IPS-NIHi11 (cell line): ENCODE results near the gene DOCK1.

Experiments used
- DNase-seq: peaks from one replicate; pipeline ENCODE4 v3.0.0; 2012; ENCODE audit warnings: mixed read lengths, low spot score

The DOCK1 gene

GRCh38 chr10:127039435-127039834, 134.2 kb downstream of the DOCK1 start:
- DNase-seq: no peak

- no peak for DNase-seq
Observed at GRCh38 chr10:127040756-127041155, 135.5 kb downstream of the DOCK1 start.

DNA sequence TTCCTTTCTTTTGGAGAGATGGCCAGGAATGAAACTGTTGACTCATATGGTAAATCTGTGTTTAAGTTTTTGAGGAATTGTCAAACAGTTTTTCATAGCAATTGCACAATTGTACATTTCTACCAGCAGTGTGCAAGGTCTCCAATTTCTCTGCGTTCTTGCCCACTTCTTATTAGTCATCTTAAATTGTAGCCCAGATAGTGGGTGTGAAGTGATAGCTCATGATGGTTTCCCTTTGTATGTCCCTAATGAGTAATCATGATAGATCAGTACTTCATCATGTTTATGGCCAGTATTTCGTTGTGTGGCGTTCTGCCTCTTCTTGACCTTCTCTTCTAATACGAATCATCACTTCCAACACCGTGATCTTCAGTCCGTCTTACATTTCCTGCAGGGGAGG, 136.3 kb downstream of the DOCK1 start:
- DNase-seq: no peak

GRCh38 chr10:127043301-127043700, 138.1 kb downstream of the DOCK1 start:
- DNase-seq: no peak

DNA sequence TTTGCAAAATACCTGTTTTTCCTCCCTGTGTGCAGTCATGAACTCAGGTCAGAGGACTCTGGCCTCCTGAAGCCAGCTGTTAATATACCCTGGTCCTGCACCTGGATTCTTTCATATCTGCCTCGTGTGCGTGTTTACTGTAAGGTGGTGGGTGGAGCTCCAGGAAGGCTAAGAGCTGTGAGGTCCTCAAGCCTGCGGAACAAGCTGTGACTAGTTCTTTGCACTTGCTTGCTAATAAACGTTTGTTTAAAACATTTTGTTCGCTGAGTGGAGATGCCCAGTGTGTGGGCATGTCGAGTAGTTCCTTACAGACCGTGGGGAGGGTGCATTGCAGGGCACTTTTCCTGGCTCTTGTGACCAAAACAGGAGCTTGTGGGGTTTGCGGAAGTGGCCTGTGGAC, 139.0 kb downstream of the DOCK1 start:
- DNase-seq: no peak

- DNase-seq: no peak
Observed at GRCh38 chr10:127046975-127047877, 142.0 kb downstream of the DOCK1 start.

GRCh38 chr10:127047878-127048238, 142.6 kb downstream of the DOCK1 start:
- DNase-seq: no peak

GRCh38 chr10:127048630-127049029, 143.4 kb downstream of the DOCK1 start:
- no peak for DNase-seq

DNA sequence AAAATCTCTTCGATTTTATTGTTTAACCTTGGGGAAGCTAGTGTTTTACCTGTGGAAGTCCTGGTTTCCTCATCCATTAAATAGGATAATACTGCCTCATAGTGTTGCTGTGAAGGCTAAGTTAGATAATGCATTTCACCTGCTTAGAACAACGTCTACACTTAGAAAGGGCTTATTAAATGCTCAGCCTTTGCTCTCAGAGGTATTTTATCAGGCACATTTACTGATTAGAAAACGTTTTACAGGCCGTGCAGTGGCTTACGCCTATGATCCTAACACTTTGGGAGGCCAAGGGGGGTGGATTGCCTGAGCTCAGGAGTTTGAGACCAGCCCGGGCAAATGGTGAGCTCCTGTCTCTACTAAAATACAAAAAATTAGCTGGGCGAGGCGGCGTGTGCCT, 146.8 kb downstream of the DOCK1 start:
- DNase-seq: no peak

GRCh38 chr10:127055263-127055662, 150.0 kb downstream of the DOCK1 start:
- DNase-seq: no peak

GRCh38 chr10:127059314-127059713, 154.1 kb downstream of the DOCK1 start:
- DNase-seq: no peak

GRCh38 chr10:127063762-127064161, 158.5 kb downstream of the DOCK1 start:
- DNase-seq: no peak

DNA sequence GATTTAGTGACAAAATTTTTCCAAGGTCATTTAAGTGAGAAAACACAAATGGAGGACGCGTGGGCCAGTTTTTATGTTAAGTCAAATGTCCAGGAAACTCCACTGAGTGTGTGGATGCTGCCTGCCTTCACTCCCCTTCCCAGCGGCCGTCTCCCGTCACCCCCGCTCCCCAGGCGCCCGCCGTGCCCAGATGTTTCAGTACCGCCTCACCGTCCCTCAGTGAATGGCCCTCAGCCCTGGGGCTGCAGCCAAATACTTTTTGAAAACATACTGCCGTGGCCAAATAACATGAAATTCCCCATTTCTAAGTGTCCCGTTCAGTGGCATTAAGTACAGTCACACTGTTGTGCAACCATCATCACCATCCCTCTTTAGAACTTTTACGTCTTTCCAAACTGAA, 159.2 kb downstream of the DOCK1 start:
- DNase-seq: no peak

DNA sequence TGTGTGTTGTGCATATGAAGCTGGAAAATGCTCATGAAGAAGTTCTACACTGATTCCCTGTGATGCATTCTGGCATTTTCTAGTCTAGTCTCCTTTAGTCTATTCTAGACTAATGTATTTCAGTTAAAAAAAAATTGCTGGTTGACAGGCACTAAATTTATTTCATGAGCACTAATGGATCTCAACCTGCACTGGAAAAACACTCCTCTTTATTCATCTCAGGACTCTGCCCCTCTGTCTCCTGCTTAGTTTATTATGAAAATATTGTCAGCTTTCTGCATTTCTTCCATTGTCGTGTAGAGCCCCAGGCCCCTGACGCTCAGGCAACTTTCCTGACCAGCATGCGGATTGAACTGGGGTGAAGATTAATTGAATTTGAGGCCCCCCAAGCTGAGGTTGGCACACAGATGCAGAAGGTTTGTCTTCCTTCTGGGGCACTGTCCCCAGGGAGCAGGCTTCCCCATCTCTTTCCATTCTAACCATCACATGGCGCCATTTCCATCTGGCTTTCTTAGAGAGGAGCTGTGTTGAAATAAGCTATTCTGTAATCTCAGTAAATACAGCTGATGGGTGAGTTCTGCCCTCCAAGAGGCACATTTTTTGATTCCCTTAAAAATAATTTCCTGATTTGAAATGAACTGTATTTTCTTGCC, 162.4 kb downstream of the DOCK1 start:
- no peak for DNase-seq

DNA sequence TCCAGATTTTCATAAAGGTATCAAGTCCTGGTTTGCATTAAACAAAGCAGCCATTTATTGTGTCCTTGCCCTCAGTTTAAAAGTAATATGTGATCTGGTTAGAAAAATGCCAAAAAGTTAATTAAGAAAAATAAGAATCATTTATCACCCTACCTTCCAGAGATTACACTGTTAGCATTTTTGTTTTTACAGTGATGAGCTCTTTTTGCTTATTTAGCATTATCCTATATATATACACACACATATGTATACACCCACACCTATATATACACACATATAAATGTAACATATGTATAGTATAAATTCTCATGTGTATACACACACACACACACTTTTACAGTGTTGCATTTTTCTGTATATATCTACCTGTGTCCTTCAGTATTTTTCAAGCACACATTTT, 163.3 kb downstream of the DOCK1 start:
- DNase-seq: no peak

- DNase-seq: no peak
Observed at GRCh38 chr10:127069436-127069835, 164.2 kb downstream of the DOCK1 start.

DNA sequence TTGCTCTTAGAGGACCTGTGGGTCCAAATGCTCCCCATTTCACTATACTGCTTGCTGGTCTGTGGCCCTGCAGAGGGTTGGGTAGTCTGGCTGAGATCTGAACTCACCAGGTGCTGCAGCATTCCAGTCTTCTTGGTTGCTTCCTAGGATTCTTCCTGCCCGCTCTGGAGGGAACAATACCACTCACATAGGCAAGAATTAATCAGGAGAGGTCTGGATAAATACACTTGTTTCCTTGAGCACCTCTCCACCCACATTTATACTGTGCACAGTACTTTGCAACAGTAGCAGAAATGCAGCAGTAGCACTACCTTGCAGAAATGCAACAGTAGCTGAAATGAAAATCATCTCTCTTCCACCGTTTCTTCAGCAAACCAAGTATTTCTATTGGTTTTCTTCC, 165.9 kb downstream of the DOCK1 start:
- no peak for DNase-seq

GRCh38 chr10:127073666-127074065, 168.4 kb downstream of the DOCK1 start:
- DNase-seq: no peak

GRCh38 chr10:127079392-127079791, 174.2 kb downstream of the DOCK1 start:
- no peak for DNase-seq

GRCh38 chr10:127080317-127080716, 175.1 kb downstream of the DOCK1 start:
- DNase-seq: no peak

- no peak for DNase-seq
Observed at GRCh38 chr10:127081851-127082345, 176.7 kb downstream of the DOCK1 start.

- no peak for DNase-seq
Observed at GRCh38 chr10:127082651-127083050, 177.4 kb downstream of the DOCK1 start.

- DNase-seq: no peak
Observed at GRCh38 chr10:127085957-127086356, 180.7 kb downstream of the DOCK1 start.
